Mucosa of descending colon (tissue), 3 donors: ENCODE results near the gene CNN2. TPM values are rescaled to one million over a fixed set of nuclear protein-coding genes. Genes with fewer than 3 reads are reported as not detected.

Source experiments
- ATAC-seq: fragments of 200-7000 bp; cut with Tn5 transposase; one replicate; pipeline ENCODE4 v1.9.1; 2020; ENCODE audit warnings: mild to moderate bottlenecking, moderate library complexity
- DNase-seq, 3 donors: peaks; one replicate each; pipeline ENCODE4 v3.0.0-alpha.2; 2020
- H3K36me3 ChIP-seq: fragments of 200-600 bp; one replicate; pipeline ENCODE4 v1.8.0; 2021; ENCODE audit warnings: low read depth, mild to moderate bottlenecking
- H3K4me1 ChIP-seq: fragments of 200-600 bp; one replicate; pipeline ENCODE4 v1.8.0; 2021; ENCODE audit warnings: low read depth, mild to moderate bottlenecking
- H3K4me3 ChIP-seq: fragments of 200-600 bp; one replicate; pipeline ENCODE4 v1.8.0; 2021; ENCODE audit warnings: mild to moderate bottlenecking
- H3K9me3 ChIP-seq: fragments of 200-600 bp; one replicate; pipeline ENCODE4 v1.8.0; 2021; ENCODE audit warnings: mild to moderate bottlenecking
- CTCF ChIP-seq: fragments of 200-600 bp; IDR thresholded peaks from one replicate; pipeline ENCODE4 v1.8.0; 2022; ENCODE audit warnings: antibody characterized with exemption, mild to moderate bottlenecking
- intact Hi-C, 2 donors: fragments of 100-400 bp; cut with DNase I in 1 of 2; cut with micrococcal nuclease in 1 of 2; formaldehyde crosslinking; loops; one replicate each; pipeline versions ENCODE4 v1.11.0 to v1.11.1; 2022; cut with DNase I, micrococcal nuclease
- total RNA-seq, 3 donors: library from RNA; stranded (reverse); fragmentation: NEBNext Ultra II Directional in 2 of 3; extraction: Animal tissue kit (Norgen Biotek cat#: 25700) in 2 of 3; gene quantifications; one replicate each; pipeline versions ENCODE4 v1.2.1 to v1.2.4, GENCODE V29; 2021 to 2023
- donor health status: DM: no; HTN: no; CAD: no; lungs with moderate emphysema.
- donor health status: DM: no; HTN: no; CAD: no.
- donor health status: DM: no; HTN: yes; CAD: no.

The CNN2 gene
- total RNA-seq, 3 donors from 2014 or later, result 65.0 to 88.8 (median 84.7) TPM

- TF ChIP-seq CTCF, result no peak
- no peak for ATAC-seq
- H3K36me3 ChIP-seq, result peaks cover 7% of the 10 kb centered on the region
- peaks cover 2% of the 10 kb centered on the region for H3K4me1 ChIP-seq
- no peak for DNase-seq
- intact Hi-C loops, result no loop called here
- no peaks in the 10 kb centered on the region for H3K9me3 ChIP-seq
- no peak overlapping the region for H3K4me3 ChIP-seq
Observed at GRCh38 chr19:1006711-1007398, 19.6 kb upstream of the CNN2 start.

- Histone ChIP-seq H3K9me3 (no peaks in the 10 kb centered on the region), H3K4me1 (peaks cover 2% of the 10 kb centered on the region), H3K36me3 (peaks cover 7% of the 10 kb centered on the region), H3K4me3 (no peak overlapping the region)
- intact Hi-C loops, result no loop called here
- no peak for DNase-seq
- TF ChIP-seq CTCF, result no peak
- no peak for ATAC-seq
Observed at GRCh38 chr19:1007399-1008251, 18.8 kb upstream of the CNN2 start.

- H3K36me3 ChIP-seq, result peaks cover 7% of the 10 kb centered on the region
Observed at GRCh38 chr19:1008268-1009040, 18.0 kb upstream of the CNN2 start.

GRCh38 chr19:1009041-1009980 lies 17.1 kb upstream of the CNN2 start:
- Histone ChIP-seq H3K36me3 (peaks cover 7% of the 10 kb centered on the region), H3K9me3 (no peaks in the 10 kb centered on the region), H3K4me3 (no peak overlapping the region), H3K4me1 (peaks cover 2% of the 10 kb centered on the region)
- TF ChIP-seq CTCF, result no peak
- DNase-seq, result peak in 2 of 3 donors; percentile 56 to 62
- intact Hi-C loops, result no loop called here
- peak; percentile 20 for ATAC-seq

More at GRCh38 chr19:1008268-1009040, 18.0 kb upstream of the CNN2 start:
- intact Hi-C loops, result no loop called here
- Histone ChIP-seq H3K4me3 (no peak overlapping the region), H3K4me1 (peaks cover 2% of the 10 kb centered on the region), H3K9me3 (no peaks in the 10 kb centered on the region)
- no peak for ATAC-seq
- no peak for TF ChIP-seq CTCF
- peak in 2 of 3 donors; percentile 27 to 54 for DNase-seq
